ENCODE data around the gene BLTP3A. TPM values are rescaled to one million over a fixed set of nuclear protein-coding genes. Genes with fewer than 3 reads are reported as not detected.

The BLTP3A gene
- total and polyA plus RNA-seq, 3 donors from 2014 or later: 34.6 to 44.1 (median 37.0) TPM

- no peaks in the 10 kb centered on the region for H3K9me3 ChIP-seq
- no peak overlapping the region for H3K4me3 ChIP-seq
- no peak for DNase-seq
- H3K36me3 ChIP-seq (ENCODE audit: low read depth, missing control alignments): no peaks in the 10 kb centered on the region
- TF ChIP-seq POLR2A (IDR thresholded peaks at IDR 0.05) (no peak), CTCF (IDR thresholded peaks at IDR 0.05) (no peak)
- no peaks in the 10 kb centered on the region for H3K4me1 ChIP-seq
- H3K27ac ChIP-seq: no peak overlapping the region
- 91 to 94% methylated on average over 4 of the region's 4 CpGs for WGBS, 2 donors
- no peaks in the 10 kb centered on the region for H3K27me3 ChIP-seq
- intact Hi-C loops (cut with DNase I; ENCODE audit: low total_unique reads): no loop called here
Measured at GRCh38 chr6:34834789-34835518, 43.1 kb downstream of the BLTP3A start.

- Histone ChIP-seq H3K27ac (no peak overlapping the region), H3K4me1 (no peaks in the 10 kb centered on the region), H3K4me3 (no peak overlapping the region), H3K9me3 (no peaks in the 10 kb centered on the region), H3K27me3 (no peaks in the 10 kb centered on the region), H3K36me3 (ENCODE audit: low read depth, missing control alignments) (no peaks in the 10 kb centered on the region)
- WGBS, 2 donors: 95 to 100% methylated on average over 2 to 4 of the region's 4 CpGs
- TF ChIP-seq CTCF (IDR thresholded peaks at IDR 0.05): no peak
- no peak for TF ChIP-seq POLR2A (IDR thresholded peaks at IDR 0.05)
- DNase-seq: no peak
- intact Hi-C loops (cut with DNase I; ENCODE audit: low total_unique reads): no loop called here
Measured at GRCh38 chr6:34836008-34836407, 44.1 kb downstream of the BLTP3A start.

- intact Hi-C loops (cut with DNase I; ENCODE audit: low total_unique reads): no loop called here
- H3K9me3 ChIP-seq: no peaks in the 10 kb centered on the region
- no peaks in the 10 kb centered on the region for H3K36me3 ChIP-seq (ENCODE audit: low read depth, missing control alignments)
- no peak for DNase-seq
- no peaks in the 10 kb centered on the region for H3K27me3 ChIP-seq
- H3K4me1 ChIP-seq: no peaks in the 10 kb centered on the region
- no peak for TF ChIP-seq CTCF (IDR thresholded peaks at IDR 0.05)
- no peak for TF ChIP-seq POLR2A (IDR thresholded peaks at IDR 0.05)
- WGBS, 2 donors: 74 to 84% methylated on average over 2 of the region's 2 CpGs
- H3K27ac ChIP-seq: no peak overlapping the region
- no peak overlapping the region for H3K4me3 ChIP-seq
Measured at GRCh38 chr6:34836451-34836850, 44.6 kb downstream of the BLTP3A start.

- Histone ChIP-seq H3K9me3 (no peaks in the 10 kb centered on the region), H3K4me3 (no peak overlapping the region), H3K36me3 (ENCODE audit: low read depth, missing control alignments) (no peaks in the 10 kb centered on the region), H3K27me3 (no peaks in the 10 kb centered on the region), H3K4me1 (no peaks in the 10 kb centered on the region), H3K27ac (no peak overlapping the region)
- TF ChIP-seq CTCF (IDR thresholded peaks at IDR 0.05) (no peak), POLR2A (IDR thresholded peaks at IDR 0.05) (no peak)
- intact Hi-C loops (cut with DNase I; ENCODE audit: low total_unique reads): no loop called here
- DNase-seq: no peak
Measured at GRCh38 chr6:34837528-34837927, 45.6 kb downstream of the BLTP3A start.
